Fibroblast of pulmonary artery (primary cell): ENCODE data around the gene MALSU1.
A peak's percentile ranks its signal among the peaks of the same experiment; 100 is the strongest.

Experiments
- DNase-seq: peaks from one replicate; pipeline ENCODE4 v3.0.0-alpha.2; 2010; ENCODE audit warnings: low read depth
- H3K4me3 ChIP-seq: replicated peaks from 2 replicates; pipeline ENCODE4 v1.5.1; 2011; ENCODE audit warnings: low read depth, mild to moderate bottlenecking, control low read depth, low read length, moderate library complexity
- TF ChIP-seq, protein P1 (sequence below): IDR thresholded peaks from 2 replicates; pipeline ENCODE4 v1.5.1; 2011; ENCODE audit warnings: mild to moderate bottlenecking, control low read depth, low read length, inconsistent platforms; ENCODE audit errors: missing control alignments

Gene MALSU1

DNA sequence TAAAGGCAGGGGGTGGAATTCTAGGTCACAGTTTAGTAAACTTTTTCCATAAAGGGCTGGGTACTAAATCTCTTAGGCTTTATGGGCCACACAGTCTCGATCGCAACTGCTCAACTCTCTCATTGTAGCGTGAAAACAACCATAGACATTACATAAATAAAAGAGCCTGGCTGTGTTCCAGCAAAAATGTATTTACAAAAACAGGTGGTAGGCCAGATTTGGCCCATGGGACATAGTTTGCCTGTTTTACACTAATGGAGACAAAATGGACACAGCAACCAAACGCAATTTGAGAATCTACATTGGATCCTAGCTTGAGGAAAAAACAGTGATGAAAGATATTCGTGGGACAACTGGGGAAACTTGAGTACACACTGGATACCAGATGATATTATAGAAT, 23.2 kb upstream of the MALSU1 start:
- no peak overlapping the region for H3K4me3 ChIP-seq
- TF ChIP-seq, protein P1, sequence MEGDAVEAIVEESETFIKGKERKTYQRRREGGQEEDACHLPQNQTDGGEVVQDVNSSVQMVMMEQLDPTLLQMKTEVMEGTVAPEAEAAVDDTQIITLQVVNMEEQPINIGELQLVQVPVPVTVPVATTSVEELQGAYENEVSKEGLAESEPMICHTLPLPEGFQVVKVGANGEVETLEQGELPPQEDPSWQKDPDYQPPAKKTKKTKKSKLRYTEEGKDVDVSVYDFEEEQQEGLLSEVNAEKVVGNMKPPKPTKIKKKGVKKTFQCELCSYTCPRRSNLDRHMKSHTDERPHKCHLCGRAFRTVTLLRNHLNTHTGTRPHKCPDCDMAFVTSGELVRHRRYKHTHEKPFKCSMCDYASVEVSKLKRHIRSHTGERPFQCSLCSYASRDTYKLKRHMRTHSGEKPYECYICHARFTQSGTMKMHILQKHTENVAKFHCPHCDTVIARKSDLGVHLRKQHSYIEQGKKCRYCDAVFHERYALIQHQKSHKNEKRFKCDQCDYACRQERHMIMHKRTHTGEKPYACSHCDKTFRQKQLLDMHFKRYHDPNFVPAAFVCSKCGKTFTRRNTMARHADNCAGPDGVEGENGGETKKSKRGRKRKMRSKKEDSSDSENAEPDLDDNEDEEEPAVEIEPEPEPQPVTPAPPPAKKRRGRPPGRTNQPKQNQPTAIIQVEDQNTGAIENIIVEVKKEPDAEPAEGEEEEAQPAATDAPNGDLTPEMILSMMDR = no peak
- no peak for DNase-seq

DNA sequence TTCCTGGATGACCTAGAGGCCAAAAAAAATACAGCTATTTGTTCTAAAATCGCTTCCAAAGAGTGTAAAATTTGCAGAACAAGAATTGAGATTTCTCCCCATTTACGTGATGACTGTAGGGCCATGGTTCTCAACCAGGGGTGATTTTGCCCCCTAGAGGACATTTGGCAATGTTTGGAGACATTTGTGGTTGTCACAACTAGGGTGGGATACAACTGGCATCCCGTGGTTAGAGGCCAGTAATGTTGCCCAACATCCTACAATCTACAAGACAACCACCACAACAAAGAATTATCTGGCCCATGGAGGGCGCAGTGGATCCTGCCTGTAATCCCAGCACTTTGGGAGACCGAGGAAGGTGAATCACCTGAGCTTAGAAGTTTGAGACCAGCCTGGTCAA, 22.8 kb upstream of the MALSU1 start:
- peak; percentile 14 for DNase-seq
- TF ChIP-seq, protein P1 = peak; percentile 15
- H3K4me3 ChIP-seq = no peak overlapping the region

DNA sequence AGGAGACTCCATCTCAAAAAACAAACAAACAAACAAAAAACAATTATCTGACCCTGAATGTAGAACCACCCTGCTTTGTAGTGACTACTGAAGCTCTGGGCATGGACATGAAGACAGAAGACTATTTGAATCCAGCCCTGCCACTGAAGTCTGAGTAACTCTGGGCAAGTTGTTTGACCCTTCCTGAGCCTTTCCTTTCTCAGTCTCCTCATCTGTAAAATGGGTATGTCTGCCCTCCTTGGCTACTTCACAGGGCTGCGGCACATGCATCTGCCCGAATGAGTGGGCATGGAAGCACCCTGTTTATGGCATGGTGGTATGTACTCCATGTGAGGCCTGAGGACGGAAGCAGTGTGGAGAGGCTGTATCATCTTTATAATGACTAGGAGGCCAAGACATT, 22.2 kb upstream of the MALSU1 start:
- no peak for DNase-seq
- TF ChIP-seq, protein P1 = no peak
- H3K4me3 ChIP-seq = no peak overlapping the region

DNA sequence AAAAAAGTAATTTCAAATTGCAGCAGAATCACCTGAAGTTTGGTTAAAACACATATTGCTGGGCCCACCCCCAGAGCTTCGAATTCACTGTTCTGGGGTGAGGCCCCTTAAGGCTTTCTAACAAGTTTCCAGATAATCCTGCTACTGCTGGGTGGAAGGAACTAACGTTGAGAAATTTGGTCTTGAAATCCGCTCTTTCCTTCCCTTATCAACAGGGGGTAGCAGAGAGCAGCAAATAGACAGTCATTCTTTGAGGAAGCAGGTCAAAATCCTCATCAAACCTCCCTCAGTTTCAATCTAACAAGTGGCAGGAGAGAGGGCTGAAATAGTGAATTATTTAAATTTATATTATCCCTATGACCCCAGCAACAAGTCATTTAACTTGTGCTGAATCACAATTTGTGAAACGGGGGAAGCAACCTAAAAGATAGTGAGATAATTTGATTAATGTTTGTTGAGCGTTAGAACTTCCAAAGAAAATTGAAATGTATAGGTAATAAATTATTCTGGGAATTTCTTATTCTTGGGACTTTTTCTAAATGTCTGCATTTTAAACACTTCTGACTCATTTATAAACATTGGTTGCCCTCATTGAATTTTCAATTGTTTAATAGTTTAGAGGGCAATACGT, 21.7 kb upstream of the MALSU1 start:
- H3K4me3 ChIP-seq = no peak overlapping the region
- DNase-seq = peak; percentile 84
- TF ChIP-seq, protein P1 = peak; percentile 95

DNA sequence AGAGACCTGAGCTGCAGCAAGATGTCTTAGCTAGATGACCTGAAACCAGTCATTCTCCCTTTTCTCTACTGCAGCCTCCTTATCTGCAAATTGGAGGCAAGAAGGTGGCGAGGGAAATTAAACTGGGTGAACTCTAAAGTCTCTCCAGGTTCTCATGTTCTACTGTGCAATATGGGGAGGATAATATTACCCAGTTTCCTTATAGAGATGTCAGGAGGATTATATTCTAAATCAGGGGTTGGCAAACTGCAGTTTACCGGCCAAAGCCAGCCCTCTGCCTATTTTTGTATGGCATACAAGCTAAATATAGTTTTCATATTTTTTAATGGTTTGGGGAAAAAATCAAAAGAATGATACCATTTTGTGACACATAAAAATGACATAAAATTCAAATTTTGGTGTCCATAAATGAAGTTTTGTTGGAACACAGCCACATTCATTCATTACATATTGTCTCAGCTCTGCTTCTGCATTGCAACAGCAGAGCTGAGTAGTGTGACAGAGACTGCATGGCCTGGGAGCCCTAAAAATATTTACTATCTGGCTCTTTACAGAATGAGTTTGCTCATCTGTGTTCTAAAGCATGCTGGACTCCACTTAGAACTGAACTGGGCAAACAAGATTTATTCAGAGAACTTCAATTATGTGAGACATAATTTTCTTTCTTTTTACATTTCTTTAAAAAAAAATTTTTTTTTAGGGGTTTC, 19.2 kb upstream of the MALSU1 start:
- DNase-seq = no peak
- TF ChIP-seq, protein P1 = no peak
- H3K4me3 ChIP-seq = no peak overlapping the region

DNA sequence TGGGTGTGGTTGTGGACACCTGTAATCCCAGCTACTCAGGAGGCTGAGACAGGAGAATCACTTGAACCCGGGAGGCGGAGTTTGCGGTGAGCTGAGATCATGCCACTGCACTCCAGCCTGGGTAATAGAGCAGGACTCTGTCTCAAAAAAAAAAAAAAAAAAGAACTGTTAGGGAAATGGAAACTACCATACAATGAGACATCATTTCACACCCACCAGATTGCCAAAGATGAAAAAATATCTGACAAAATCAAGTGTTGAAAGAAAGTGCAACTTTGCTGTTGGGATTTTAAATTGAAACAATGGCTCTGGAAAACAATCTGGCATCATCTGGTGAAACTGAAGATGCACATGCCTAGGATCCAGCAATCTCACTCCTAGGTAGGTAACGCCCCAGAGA, 16.1 kb upstream of the MALSU1 start:
- no peak overlapping the region for H3K4me3 ChIP-seq
- TF ChIP-seq, protein P1 = no peak
- no peak for DNase-seq

DNA sequence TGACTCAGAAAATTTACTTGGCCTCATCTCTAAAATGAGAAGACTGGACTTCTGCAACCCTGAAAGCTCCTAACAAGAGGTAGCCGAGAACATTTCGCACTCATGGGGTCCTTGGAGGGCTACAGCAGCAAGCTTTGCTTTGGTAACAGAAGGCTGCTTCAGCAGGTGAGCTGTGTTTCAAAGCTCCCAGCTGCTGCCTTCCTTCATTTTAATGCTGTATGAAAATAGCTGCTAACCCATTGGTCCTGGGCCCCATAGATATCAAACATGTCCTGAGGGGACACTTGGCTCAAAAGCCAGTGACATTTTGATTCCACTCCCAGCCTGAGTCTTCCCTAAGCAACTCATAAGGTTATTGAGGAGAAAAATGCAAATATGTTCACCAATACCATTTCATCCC, 14.3 kb upstream of the MALSU1 start:
- H3K4me3 ChIP-seq = no peak overlapping the region
- DNase-seq = no peak
- TF ChIP-seq, protein P1 = no peak
